ENCODE data around the gene MRPL49. TPM values are rescaled to one million over a fixed set of nuclear protein-coding genes. Genes with fewer than 3 reads are reported as not detected.

The MRPL49 gene
- total RNA-seq, 1 experiment from 2014 or later, result 76.9 TPM

- Mint-ChIP-seq H3K36me3 (ENCODE audit: insufficient read depth, unreplicated experiment) (peaks cover 22% of the 10 kb centered on the region), H3K27ac (ENCODE audit: low read depth, unreplicated experiment) (peak overlapping the region; percentile 100), H3K9me3 (ENCODE audit: unreplicated experiment) (no peaks in the 10 kb centered on the region), H3K4me3 (ENCODE audit: unreplicated experiment) (peak overlapping the region; percentile 99), H3K4me1 (ENCODE audit: insufficient read depth, unreplicated experiment) (peaks cover 28% of the 10 kb centered on the region), H3K27me3 (ENCODE audit: insufficient read depth, unreplicated experiment) (no peaks in the 10 kb centered on the region)
- no peak for DNase-seq (ENCODE audit: unreplicated experiment)
- TF ChIP-seq CTCF (IDR thresholded peaks at IDR 0.05; ENCODE audit: unreplicated experiment), result no peak
- BruUV-seq (replicated peaks), result no TSS peak
- intact Hi-C loops (cut with micrococcal nuclease), result loop anchor here (2.0 kb wide), 1 partner anchor 45 kb away; the partner anchor contains the start of gene CAPN1
- ChIA-PET POLR2A (interaction anchor here (0.5 to 8.2 kb wide), 31 partner anchors 9 to 905 kb away, joined by 3 to 157 read pairs (median 4); partner anchors contain the start of genes ATG2A, BANF1, CAPN1 and CDC42BPG), CTCF (interaction anchor here (0.8 to 1.8 kb wide), 4 partner anchors 9 to 48 kb away, joined by 4 to 9 read pairs (median 4); partner anchors contain the start of genes FAU and MRPL49)
These were observed 13.6 kb downstream of the MRPL49 start for GRCh38 chr11:65135633-65136145.

- peaks cover 22% of the 10 kb centered on the region for H3K4me1 Mint-ChIP-seq (ENCODE audit: insufficient read depth, unreplicated experiment)
- no peaks in the 10 kb centered on the region for H3K9me3 Mint-ChIP-seq (ENCODE audit: unreplicated experiment)
- no peak for TF ChIP-seq CTCF (IDR thresholded peaks at IDR 0.05; ENCODE audit: unreplicated experiment)
- POLR2A ChIA-PET, result interaction anchor here (1.6 to 8.2 kb wide), 6 partner anchors 8 to 44 kb away, joined by 5 to 157 read pairs (median 56); partner anchors contain the start of genes CAPN1, FAU, MRPL49 and ZNHIT2
- no TSS peak for BruUV-seq (replicated peaks)
- intact Hi-C loops (cut with micrococcal nuclease), result no loop called here
- H3K4me3 Mint-ChIP-seq (ENCODE audit: unreplicated experiment), result no peak overlapping the region
- CTCF ChIA-PET, result interaction anchor here (0.6 to 1.8 kb wide), 4 partner anchors 8 to 89 kb away, joined by 4 to 9 read pairs (median 4); partner anchors contain the start of genes FAU and MRPL49
- no peaks in the 10 kb centered on the region for H3K27me3 Mint-ChIP-seq (ENCODE audit: insufficient read depth, unreplicated experiment)
- H3K36me3 Mint-ChIP-seq (ENCODE audit: insufficient read depth, unreplicated experiment), result peaks cover 12% of the 10 kb centered on the region
- no peak overlapping the region for H3K27ac Mint-ChIP-seq (ENCODE audit: low read depth, unreplicated experiment)
- no peak for DNase-seq (ENCODE audit: unreplicated experiment)
These were observed 14.5 kb downstream of the MRPL49 start for GRCh38 chr11:65136515-65137096.

- CTCF ChIA-PET, result no interaction called here
- intact Hi-C loops (cut with micrococcal nuclease), result no loop called here
- no peak overlapping the region for H3K27ac Mint-ChIP-seq (ENCODE audit: low read depth, unreplicated experiment)
- no peaks in the 10 kb centered on the region for H3K36me3 Mint-ChIP-seq (ENCODE audit: insufficient read depth, unreplicated experiment)
- H3K9me3 Mint-ChIP-seq (ENCODE audit: unreplicated experiment), result no peaks in the 10 kb centered on the region
- TF ChIP-seq CTCF (IDR thresholded peaks at IDR 0.05; ENCODE audit: unreplicated experiment), result no peak
- no peak overlapping the region for H3K4me3 Mint-ChIP-seq (ENCODE audit: unreplicated experiment)
- peaks cover 6% of the 10 kb centered on the region for H3K4me1 Mint-ChIP-seq (ENCODE audit: insufficient read depth, unreplicated experiment)
- H3K27me3 Mint-ChIP-seq (ENCODE audit: insufficient read depth, unreplicated experiment), result no peaks in the 10 kb centered on the region
- DNase-seq (ENCODE audit: unreplicated experiment), result no peak
- no TSS peak for BruUV-seq (replicated peaks)
- POLR2A ChIA-PET, result no interaction called here
These were observed 19.9 kb downstream of the MRPL49 start for GRCh38 chr11:65141896-65142494.

GRCh38 chr11:65147352-65148075 lies 25.4 kb downstream of the MRPL49 start:
- Mint-ChIP-seq H3K9me3 (ENCODE audit: unreplicated experiment) (no peaks in the 10 kb centered on the region), H3K4me1 (ENCODE audit: insufficient read depth, unreplicated experiment) (peaks cover 22% of the 10 kb centered on the region), H3K27me3 (ENCODE audit: insufficient read depth, unreplicated experiment) (no peaks in the 10 kb centered on the region), H3K27ac (ENCODE audit: low read depth, unreplicated experiment) (no peak overlapping the region), H3K4me3 (ENCODE audit: unreplicated experiment) (no peak overlapping the region), H3K36me3 (ENCODE audit: insufficient read depth, unreplicated experiment) (no peaks in the 10 kb centered on the region)
- CTCF ChIA-PET, result interaction anchor here (0.6 kb wide), 1 partner anchor 32 kb away, joined by 3 read pairs; no protein-coding TSS in a partner anchor
- intact Hi-C loops (cut with micrococcal nuclease), result no loop called here
- no peak for TF ChIP-seq CTCF (IDR thresholded peaks at IDR 0.05; ENCODE audit: unreplicated experiment)
- no TSS peak for BruUV-seq (replicated peaks)
- POLR2A ChIA-PET, result interaction anchor here (1.1 to 7.0 kb wide), 2 partner anchors 12 to 107 kb away, joined by 3 to 56 read pairs; partner anchors contain the start of genes SAC3D1 and SYVN1
- DNase-seq (ENCODE audit: unreplicated experiment), result no peak

All from MCF 10A (cell line).